SH-SY5Y (cell line): ENCODE data around the gene CCNY.

Experiments
- GATA2 ChIP-seq: IDR thresholded peaks from 2 replicates; pipeline ENCODE4 v1.6.1; 2011; ENCODE audit warnings: mild to moderate bottlenecking, low read depth, low read length
- GATA3 ChIP-seq: IDR thresholded peaks from 2 replicates; pipeline ENCODE4 v1.6.1; 2011; ENCODE audit warnings: low read depth, mild to moderate bottlenecking, low read length, moderate library complexity

- no peak for TF ChIP-seq GATA3
- TF ChIP-seq GATA2, result no peak
Measured at GRCh38 chr10:35386594-35387174, 50.4 kb downstream of the CCNY start.
